ENCODE measurements around the gene ATP4B.
A peak's percentile ranks its signal among the peaks of the same experiment; 100 is the strongest.

The ATP4B gene

DNA sequence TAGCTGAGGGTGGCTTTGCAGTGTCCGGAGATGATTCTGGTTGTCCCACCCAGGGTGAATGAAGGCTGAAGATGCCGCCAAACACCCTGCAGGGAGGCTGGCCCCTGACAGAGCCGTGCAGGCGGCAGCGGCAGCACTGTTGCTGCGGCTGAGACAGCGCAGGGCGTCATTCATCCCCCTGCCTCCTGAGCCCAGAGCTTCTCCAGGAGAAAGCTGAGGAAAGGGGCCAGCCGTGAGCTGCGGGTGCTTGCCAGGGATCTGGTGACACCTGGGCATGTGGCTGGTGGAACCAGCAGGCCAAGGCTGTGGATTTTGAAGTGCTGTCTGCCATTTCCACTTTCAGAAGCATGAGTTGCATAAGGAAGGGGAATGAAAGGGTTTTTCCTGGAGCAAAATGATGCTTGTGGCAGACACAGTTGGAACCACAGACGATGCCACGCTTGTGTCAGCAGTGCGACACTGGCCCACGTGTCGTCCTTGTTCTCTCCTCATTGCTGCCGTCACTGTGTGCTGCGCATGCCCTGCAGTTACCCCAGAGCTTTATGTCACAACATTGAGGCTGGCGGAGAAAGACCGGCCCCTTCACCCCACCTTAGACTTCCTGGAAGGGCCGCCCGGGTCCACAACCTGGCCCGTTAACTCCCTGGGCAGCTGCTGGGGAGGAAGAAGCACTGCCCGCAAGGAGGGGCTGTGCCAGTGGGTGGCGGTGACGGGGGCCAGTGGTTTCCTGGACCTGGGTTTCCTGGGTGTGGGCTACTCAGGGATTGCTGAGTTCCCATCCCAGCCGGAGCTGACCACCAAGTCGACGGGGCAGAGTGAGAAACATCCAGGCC is 50.7 kb downstream of the ATP4B start:
- Histone ChIP-seq H3K36me3 (replicated peaks in 1 of 2; ENCODE audit: control insufficient read depth in 2 of 2, insufficient read depth in 2 of 2, low read length in 2 of 2) (peaks cover 36 to 98% of the 10 kb centered on the region in 2 donors), H3K23ac (ENCODE audit: low read depth, low read length, poor library complexity) (no peak overlapping the region)
- WGBS, 2 donors (ENCODE audit: extremely low coverage in 2 of 2, insufficient read length in 2 of 2, insufficient replicate concordance in 1 of 2) = no CpG with 5 or more reads among the region's 28 CpGs

DNA sequence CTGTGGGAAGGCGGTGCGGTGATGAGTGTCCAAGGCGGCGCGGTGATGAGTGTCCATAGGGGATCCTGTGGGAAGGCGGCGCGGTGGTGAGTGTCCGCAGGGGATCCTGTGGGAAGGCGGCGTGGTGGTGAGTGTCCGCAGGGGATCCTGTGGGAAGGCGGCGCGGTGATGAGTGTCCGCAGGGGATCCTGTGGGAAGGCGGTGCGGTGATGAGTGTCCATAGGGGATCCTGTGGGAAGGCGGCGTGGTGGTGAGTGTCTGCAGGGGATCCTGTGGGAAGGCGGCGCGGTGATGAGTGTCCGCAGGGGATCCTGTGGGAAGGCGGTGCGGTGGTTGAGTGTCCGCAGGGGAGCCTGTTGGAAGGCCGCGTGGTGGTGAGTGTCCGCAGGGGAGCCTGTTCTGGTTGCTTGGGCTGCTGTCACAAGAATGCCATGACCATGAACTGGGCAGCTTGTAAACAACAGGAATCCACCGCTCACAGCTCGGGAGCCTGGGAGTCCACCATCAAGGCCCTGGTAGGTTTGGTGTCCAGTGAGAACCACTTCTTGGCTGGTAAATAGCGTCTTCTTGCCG is 52.0 kb downstream of the ATP4B start:
- Histone ChIP-seq H3K23ac (ENCODE audit: low read depth, low read length, poor library complexity) (peak overlapping the region; percentile 49), H2BK120ac (ENCODE audit: low read depth, low read length) (no peak overlapping the region), H2AK5ac (ENCODE audit: low read depth, low read length) (no peak overlapping the region), H3K4ac (ENCODE audit: low read length) (no peak overlapping the region), H3K9me3 (replicated peaks in 1 of 2; ENCODE audit: control insufficient read depth in 2 of 2, insufficient read depth in 1 of 2, low read depth in 1 of 2, low read length in 2 of 2) (peaks cover 7 to 11% of the 10 kb centered on the region in 2 donors), H3K4me1 (ENCODE audit: control insufficient read depth in 2 of 2, insufficient read depth in 1 of 2, low read depth in 1 of 2, low read length in 2 of 2) (peaks cover 0 to 11% of the 10 kb centered on the region in 2 donors), H3K4me3 (ENCODE audit: low read length in 2 of 2) (no peak overlapping the region), H2AFZ (ENCODE audit: low read length) (no peak overlapping the region), H2BK5ac (ENCODE audit: low read length) (no peak overlapping the region), H3K18ac (ENCODE audit: low read length) (no peak overlapping the region), H2BK15ac (ENCODE audit: low read length) (no peak overlapping the region), H3K36me3 (replicated peaks in 1 of 2; ENCODE audit: control insufficient read depth in 2 of 2, insufficient read depth in 2 of 2, low read length in 2 of 2) (peaks cover 30 to 91% of the 10 kb centered on the region in 2 donors), H3K79me1 (ENCODE audit: low read depth, low read length) (peaks cover 44% of the 10 kb centered on the region), H2BK12ac (ENCODE audit: low read length) (no peak overlapping the region), H3K27me3 (ENCODE audit: control insufficient read depth in 3 of 3, insufficient read depth in 3 of 3, low read depth in 1 of 3, low read length in 3 of 3) (no peaks in the 10 kb centered on the region), H3K14ac (ENCODE audit: low read length) (no peak overlapping the region), H4K91ac (ENCODE audit: low read depth, low read length, poor library complexity) (peak overlapping the region; percentile 12), H3K4me2 (ENCODE audit: insufficient read depth, low read length, poor library complexity, severe bottlenecking) (no peak overlapping the region), H3K27ac (replicated peaks; ENCODE audit: low read length) (no peak overlapping the region), H3K9ac (ENCODE audit: low read depth, low read length, poor library complexity) (peak overlapping the region; percentile 7), H4K8ac (ENCODE audit: low read depth, low read length) (no peak overlapping the region)
- DNase-seq (ENCODE audit: low spot score) = no peak
- no CpG with 5 or more reads among the region's 34 CpGs for WGBS, 2 donors (ENCODE audit: extremely low coverage in 2 of 2, insufficient read length in 2 of 2, insufficient replicate concordance in 1 of 2)

More for the DNA sequence above, 50.7 kb downstream of the ATP4B start:
- H3K18ac ChIP-seq (ENCODE audit: low read length) = no peak overlapping the region
- peaks cover 42% of the 10 kb centered on the region for H3K79me1 ChIP-seq (ENCODE audit: low read depth, low read length)
- peak overlapping the region; percentile 43 for H2BK12ac ChIP-seq (ENCODE audit: low read length)
- H4K8ac ChIP-seq (ENCODE audit: low read depth, low read length) = no peak overlapping the region
- no peak overlapping the region for H3K14ac ChIP-seq (ENCODE audit: low read length)
- H3K9me3 ChIP-seq (replicated peaks in 1 of 2; ENCODE audit: control insufficient read depth in 2 of 2, insufficient read depth in 1 of 2, low read depth in 1 of 2, low read length in 2 of 2) = peaks cover 7 to 11% of the 10 kb centered on the region in 2 donors
- H3K27ac ChIP-seq (replicated peaks; ENCODE audit: low read length) = no peak overlapping the region
- no peak overlapping the region for H2BK15ac ChIP-seq (ENCODE audit: low read length)
- H3K4me1 ChIP-seq (ENCODE audit: control insufficient read depth in 2 of 2, insufficient read depth in 1 of 2, low read depth in 1 of 2, low read length in 2 of 2) = peaks cover 0 to 7% of the 10 kb centered on the region in 2 donors
- H3K27me3 ChIP-seq (ENCODE audit: control insufficient read depth in 3 of 3, insufficient read depth in 3 of 3, low read depth in 1 of 3, low read length in 3 of 3) = no peaks in the 10 kb centered on the region
- no peak overlapping the region for H2BK120ac ChIP-seq (ENCODE audit: low read depth, low read length)
- H4K91ac ChIP-seq (ENCODE audit: low read depth, low read length, poor library complexity) = no peak overlapping the region
- H2AFZ ChIP-seq (ENCODE audit: low read length) = no peak overlapping the region
- H3K4ac ChIP-seq (ENCODE audit: low read length) = no peak overlapping the region
- H3K4me3 ChIP-seq (ENCODE audit: low read length in 2 of 2) = no peak overlapping the region
- no peak overlapping the region for H2BK5ac ChIP-seq (ENCODE audit: low read length)
- H3K4me2 ChIP-seq (ENCODE audit: insufficient read depth, low read length, poor library complexity, severe bottlenecking) = no peak overlapping the region
- H3K9ac ChIP-seq (ENCODE audit: low read depth, low read length, poor library complexity) = peak overlapping the region; percentile 15
- no peak overlapping the region for H2AK5ac ChIP-seq (ENCODE audit: low read depth, low read length)
- no peak for DNase-seq (ENCODE audit: low spot score)

DNA sequence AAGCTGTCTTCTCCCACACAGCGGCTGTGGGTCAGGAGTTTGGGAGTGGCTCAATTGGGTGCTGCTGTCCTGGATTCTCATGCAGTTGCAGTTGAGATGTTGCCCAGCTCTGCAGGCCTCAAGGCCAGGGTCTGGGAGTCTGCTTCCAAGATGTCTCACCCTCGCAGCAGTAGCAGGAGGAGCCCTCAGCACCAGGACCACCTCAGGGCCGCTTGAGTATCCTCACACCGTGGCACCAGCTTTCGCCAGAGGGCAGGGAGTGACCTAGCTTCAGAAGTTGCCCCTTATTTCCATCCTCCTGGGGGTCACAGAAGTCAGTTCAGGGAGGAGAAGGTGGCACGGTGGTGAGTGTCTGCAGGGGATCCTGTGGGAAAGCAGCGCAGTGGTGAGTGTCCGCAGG is 52.5 kb downstream of the ATP4B start:
- no peak overlapping the region for H2BK120ac ChIP-seq (ENCODE audit: low read depth, low read length)
- no peak overlapping the region for H2BK12ac ChIP-seq (ENCODE audit: low read length)
- no peaks in the 10 kb centered on the region for H3K27me3 ChIP-seq (ENCODE audit: control insufficient read depth in 3 of 3, insufficient read depth in 3 of 3, low read depth in 1 of 3, low read length in 3 of 3)
- no peak overlapping the region for H3K4me3 ChIP-seq (ENCODE audit: low read length in 2 of 2)
- no peak overlapping the region for H2BK15ac ChIP-seq (ENCODE audit: low read length)
- no peak overlapping the region for H3K27ac ChIP-seq (replicated peaks; ENCODE audit: low read length)
- no peak overlapping the region for H3K23ac ChIP-seq (ENCODE audit: low read depth, low read length, poor library complexity)
- H3K9me3 ChIP-seq (replicated peaks in 1 of 2; ENCODE audit: control insufficient read depth in 2 of 2, insufficient read depth in 1 of 2, low read depth in 1 of 2, low read length in 2 of 2) = peaks cover 7 to 14% of the 10 kb centered on the region in 2 donors
- H3K4me2 ChIP-seq (ENCODE audit: insufficient read depth, low read length, poor library complexity, severe bottlenecking) = no peak overlapping the region
- H3K18ac ChIP-seq (ENCODE audit: low read length) = no peak overlapping the region
- no peak overlapping the region for H2AFZ ChIP-seq (ENCODE audit: low read length)
- no peak overlapping the region for H2BK5ac ChIP-seq (ENCODE audit: low read length)
- H3K14ac ChIP-seq (ENCODE audit: low read length) = peak overlapping the region; percentile 77
- peaks cover 44% of the 10 kb centered on the region for H3K79me1 ChIP-seq (ENCODE audit: low read depth, low read length)
- H4K8ac ChIP-seq (ENCODE audit: low read depth, low read length) = no peak overlapping the region
- no peak for DNase-seq (ENCODE audit: low spot score)
- H3K9ac ChIP-seq (ENCODE audit: low read depth, low read length, poor library complexity) = no peak overlapping the region
- peaks cover 0 to 11% of the 10 kb centered on the region in 2 donors for H3K4me1 ChIP-seq (ENCODE audit: control insufficient read depth in 2 of 2, insufficient read depth in 1 of 2, low read depth in 1 of 2, low read length in 2 of 2)
- H2AK5ac ChIP-seq (ENCODE audit: low read depth, low read length) = no peak overlapping the region
- no CpG with 5 or more reads among the region's 8 CpGs for WGBS, 2 donors (ENCODE audit: extremely low coverage in 2 of 2, insufficient read length in 2 of 2, insufficient replicate concordance in 1 of 2)
- H4K91ac ChIP-seq (ENCODE audit: low read depth, low read length, poor library complexity) = no peak overlapping the region
- no peak overlapping the region for H3K4ac ChIP-seq (ENCODE audit: low read length)
- H3K36me3 ChIP-seq (replicated peaks in 1 of 2; ENCODE audit: control insufficient read depth in 2 of 2, insufficient read depth in 2 of 2, low read length in 2 of 2) = peaks cover 28 to 91% of the 10 kb centered on the region in 2 donors

DNA sequence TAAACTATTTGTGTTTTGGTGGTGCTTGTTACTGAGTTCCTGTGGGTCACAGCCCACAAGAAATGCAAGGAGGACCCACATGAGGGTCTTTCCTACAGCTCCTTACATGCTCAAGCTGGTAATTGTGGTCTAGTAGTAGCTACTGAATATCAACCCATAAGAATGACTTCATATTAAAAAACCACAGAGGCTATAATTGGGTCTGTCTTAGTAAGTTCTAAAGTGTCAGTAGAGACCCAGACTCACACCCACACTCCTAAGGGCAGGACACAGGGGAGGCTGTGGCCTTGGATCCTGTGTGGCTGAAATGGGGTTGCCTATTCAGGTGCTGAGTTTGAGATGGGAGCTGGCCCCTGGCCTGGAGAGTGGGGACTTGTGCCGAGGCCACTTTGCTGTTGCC is 53.8 kb downstream of the ATP4B start:
- no peak overlapping the region for H3K14ac ChIP-seq (ENCODE audit: low read length)

More for the DNA sequence above, 53.8 kb downstream of the ATP4B start:
- no peak overlapping the region for H2BK15ac ChIP-seq (ENCODE audit: low read length)
- H2AK5ac ChIP-seq (ENCODE audit: low read depth, low read length) = no peak overlapping the region
- H3K4me3 ChIP-seq (ENCODE audit: low read length in 2 of 2) = no peak overlapping the region
- H3K4ac ChIP-seq (ENCODE audit: low read length) = no peak overlapping the region
- no peak overlapping the region for H2BK5ac ChIP-seq (ENCODE audit: low read length)
- H2AFZ ChIP-seq (ENCODE audit: low read length) = no peak overlapping the region
- no peak for DNase-seq (ENCODE audit: low spot score)
- no peak overlapping the region for H2BK12ac ChIP-seq (ENCODE audit: low read length)
- H3K4me2 ChIP-seq (ENCODE audit: insufficient read depth, low read length, poor library complexity, severe bottlenecking) = no peak overlapping the region
- no peaks in the 10 kb centered on the region for H3K27me3 ChIP-seq (ENCODE audit: control insufficient read depth in 3 of 3, insufficient read depth in 3 of 3, low read depth in 1 of 3, low read length in 3 of 3)
- H3K4me1 ChIP-seq (ENCODE audit: control insufficient read depth in 2 of 2, insufficient read depth in 1 of 2, low read depth in 1 of 2, low read length in 2 of 2) = peaks cover 0 to 10% of the 10 kb centered on the region in 2 donors
- no peak overlapping the region for H3K27ac ChIP-seq (replicated peaks; ENCODE audit: low read length)
- no peak overlapping the region for H3K18ac ChIP-seq (ENCODE audit: low read length)
- no peak overlapping the region for H4K8ac ChIP-seq (ENCODE audit: low read depth, low read length)
- WGBS, 2 donors (ENCODE audit: extremely low coverage in 2 of 2, insufficient read length in 2 of 2, insufficient replicate concordance in 1 of 2) = no CpG with 5 or more reads among the region's 1 CpG
- no peak overlapping the region for H3K9ac ChIP-seq (ENCODE audit: low read depth, low read length, poor library complexity)
- no peak overlapping the region for H4K91ac ChIP-seq (ENCODE audit: low read depth, low read length, poor library complexity)
- H3K79me1 ChIP-seq (ENCODE audit: low read depth, low read length) = peaks cover 37% of the 10 kb centered on the region
- H3K23ac ChIP-seq (ENCODE audit: low read depth, low read length, poor library complexity) = peak overlapping the region; percentile 66
- H3K9me3 ChIP-seq (replicated peaks in 1 of 2; ENCODE audit: control insufficient read depth in 2 of 2, insufficient read depth in 1 of 2, low read depth in 1 of 2, low read length in 2 of 2) = peaks cover 11 to 27% of the 10 kb centered on the region in 2 donors
- peak overlapping the region; percentile 61 for H2BK120ac ChIP-seq (ENCODE audit: low read depth, low read length)
- peaks cover 31 to 92% of the 10 kb centered on the region in 2 donors for H3K36me3 ChIP-seq (replicated peaks in 1 of 2; ENCODE audit: control insufficient read depth in 2 of 2, insufficient read depth in 2 of 2, low read length in 2 of 2)
